ENCODE results near the gene PPP2R2B. TPM values are rescaled to one million over a fixed set of nuclear protein-coding genes. Genes with fewer than 3 reads are reported as not detected.

The PPP2R2B gene
- polyA plus RNA-seq, 3 donors = 0.08 TPM; not detected in 2

GRCh38 chr5:146541958-146542849 lies 336.4 kb downstream of the PPP2R2B start:
- peak; percentile 9 to 23 (median 12) for DNase-seq
- Histone ChIP-seq H2AFZ (ENCODE audit: insufficient read depth, low read depth, low read length, poor library complexity, severe bottlenecking) (no peak overlapping the region), H3K36me3 (replicated peaks in 1 of 2; ENCODE audit: control insufficient read depth in 1 of 2, insufficient read depth in 2 of 2, low read length in 2 of 2) (no peaks in the 10 kb centered on the region), H3K4me3 (replicated peaks in 1 of 3; ENCODE audit: low read depth in 2 of 3, low read length in 3 of 3) (no peak overlapping the region), H3K79me2 (ENCODE audit: insufficient read depth, low read length) (no peaks in the 10 kb centered on the region), H3K4me2 (replicated peaks; ENCODE audit: extremely low read depth, low read length, poor library complexity, severe bottlenecking) (no peak overlapping the region), H3K9ac (ENCODE audit: insufficient read depth, low read length, poor library complexity, severe bottlenecking) (no peak overlapping the region), H3K9me3 (replicated peaks in 1 of 2; ENCODE audit: control insufficient read depth in 1 of 2, insufficient read depth in 1 of 2, low read length in 2 of 2) (no peaks in the 10 kb centered on the region), H4K20me1 (ENCODE audit: insufficient read depth, low read length) (no peaks in the 10 kb centered on the region), H3K27me3 (ENCODE audit: control insufficient read depth in 2 of 2, insufficient read depth in 2 of 2, low read length in 2 of 2) (no peaks in the 10 kb centered on the region), H3K4me1 (ENCODE audit: control insufficient read depth in 1 of 2, insufficient read depth in 2 of 2, low read length in 2 of 2) (no peaks in the 10 kb centered on the region), H3K27ac (ENCODE audit: low read depth in 1 of 2, low read length in 2 of 2) (no peak overlapping the region)
- 0% methylated on average over 4 of the region's 16 CpGs for WGBS (ENCODE audit: insufficient coverage)
- Mint-ChIP-seq H3K4me1 (peaks cover 2% of the 10 kb centered on the region), H3K27ac (no peak overlapping the region), H3K27me3 (ENCODE audit: low read depth in 3 of 3) (peaks cover 5 to 12% (median 6%) of the 10 kb centered on the region in 3 donors), H3K9me3 (no peaks in the 10 kb centered on the region), H3K4me3 (no peak overlapping the region), H3K36me3 (no peaks in the 10 kb centered on the region)
- intact Hi-C loops (cut with micrococcal nuclease) = no loop called here
- TF ChIP-seq, protein P1, sequence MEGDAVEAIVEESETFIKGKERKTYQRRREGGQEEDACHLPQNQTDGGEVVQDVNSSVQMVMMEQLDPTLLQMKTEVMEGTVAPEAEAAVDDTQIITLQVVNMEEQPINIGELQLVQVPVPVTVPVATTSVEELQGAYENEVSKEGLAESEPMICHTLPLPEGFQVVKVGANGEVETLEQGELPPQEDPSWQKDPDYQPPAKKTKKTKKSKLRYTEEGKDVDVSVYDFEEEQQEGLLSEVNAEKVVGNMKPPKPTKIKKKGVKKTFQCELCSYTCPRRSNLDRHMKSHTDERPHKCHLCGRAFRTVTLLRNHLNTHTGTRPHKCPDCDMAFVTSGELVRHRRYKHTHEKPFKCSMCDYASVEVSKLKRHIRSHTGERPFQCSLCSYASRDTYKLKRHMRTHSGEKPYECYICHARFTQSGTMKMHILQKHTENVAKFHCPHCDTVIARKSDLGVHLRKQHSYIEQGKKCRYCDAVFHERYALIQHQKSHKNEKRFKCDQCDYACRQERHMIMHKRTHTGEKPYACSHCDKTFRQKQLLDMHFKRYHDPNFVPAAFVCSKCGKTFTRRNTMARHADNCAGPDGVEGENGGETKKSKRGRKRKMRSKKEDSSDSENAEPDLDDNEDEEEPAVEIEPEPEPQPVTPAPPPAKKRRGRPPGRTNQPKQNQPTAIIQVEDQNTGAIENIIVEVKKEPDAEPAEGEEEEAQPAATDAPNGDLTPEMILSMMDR (IDR thresholded peaks at IDR 0.05) = peak; percentile 74

- Histone ChIP-seq H4K20me1 (ENCODE audit: insufficient read depth, low read length) (no peaks in the 10 kb centered on the region), H3K9ac (ENCODE audit: insufficient read depth, low read length, poor library complexity, severe bottlenecking) (no peak overlapping the region), H3K9me3 (replicated peaks in 1 of 2; ENCODE audit: control insufficient read depth in 1 of 2, insufficient read depth in 1 of 2, low read length in 2 of 2) (no peaks in the 10 kb centered on the region), H3K27ac (ENCODE audit: low read depth in 1 of 2, low read length in 2 of 2) (no peak overlapping the region), H3K27me3 (ENCODE audit: control insufficient read depth in 2 of 2, insufficient read depth in 2 of 2, low read length in 2 of 2) (no peaks in the 10 kb centered on the region), H3K4me2 (replicated peaks; ENCODE audit: extremely low read depth, low read length, poor library complexity, severe bottlenecking) (no peak overlapping the region), H3K4me1 (ENCODE audit: control insufficient read depth in 1 of 2, insufficient read depth in 2 of 2, low read length in 2 of 2) (no peaks in the 10 kb centered on the region), H3K79me2 (ENCODE audit: insufficient read depth, low read length) (no peaks in the 10 kb centered on the region), H3K4me3 (replicated peaks in 1 of 3; ENCODE audit: low read depth in 2 of 3, low read length in 3 of 3) (no peak overlapping the region), H2AFZ (ENCODE audit: insufficient read depth, low read depth, low read length, poor library complexity, severe bottlenecking) (no peak overlapping the region), H3K36me3 (replicated peaks in 1 of 2; ENCODE audit: control insufficient read depth in 1 of 2, insufficient read depth in 2 of 2, low read length in 2 of 2) (no peaks in the 10 kb centered on the region)
- Mint-ChIP-seq H3K27ac (no peak overlapping the region), H3K36me3 (no peaks in the 10 kb centered on the region), H3K4me1 (peaks cover 2% of the 10 kb centered on the region), H3K27me3 (ENCODE audit: low read depth in 3 of 3) (peaks cover 4 to 8% (median 5%) of the 10 kb centered on the region in 3 donors), H3K9me3 (no peaks in the 10 kb centered on the region), H3K4me3 (no peak overlapping the region)
- no CpG with 5 or more reads among the region's 2 CpGs for WGBS (ENCODE audit: insufficient coverage)
- TF ChIP-seq, protein P1 (IDR thresholded peaks at IDR 0.05) = no peak
- DNase-seq = no peak
- intact Hi-C loops (cut with micrococcal nuclease) = no loop called here
These were observed 338.1 kb downstream of the PPP2R2B start for GRCh38 chr5:146540414-146540813.
